HG03175 (cell line): ENCODE data around the gene RHOF.
"Not testable (repeated sequence)": the region's sequence is repeated elsewhere in the genome, so short reads cannot be mapped to it uniquely, and the experiment has no call there.

Experiments
- ATAC-seq: cut with Tn5 transposase; IDR thresholded peaks from one replicate; pipeline ENCODE4 v1.9.1; 2021; ENCODE audit warnings: mild to moderate bottlenecking, moderate library complexity; ENCODE audit not compliant: unreplicated experiment

Gene RHOF

GRCh38 chr12:121776190-121777098 is 17.0 kb downstream of the RHOF start:
- no peak for ATAC-seq

GRCh38 chr12:121775501-121775900 is 18.0 kb downstream of the RHOF start:
- no peak for ATAC-seq

GRCh38 chr12:121774968-121775474 is 18.5 kb downstream of the RHOF start:
- ATAC-seq = no peak

- peak; percentile 79 for ATAC-seq
Measured at GRCh38 chr12:121773011-121773777, 20.3 kb downstream of the RHOF start.

- ATAC-seq = no peak
Measured at GRCh38 chr12:121770813-121771625, 22.5 kb downstream of the RHOF start.

GRCh38 chr12:121770388-121770787 is 23.1 kb downstream of the RHOF start:
- ATAC-seq = no peak

GRCh38 chr12:121769831-121770301 is 23.6 kb downstream of the RHOF start:
- no peak for ATAC-seq

GRCh38 chr12:121769297-121769830 is 24.1 kb downstream of the RHOF start:
- ATAC-seq = no peak

- no peak for ATAC-seq
Measured at GRCh38 chr12:121767525-121768016, 25.9 kb downstream of the RHOF start.

GRCh38 chr12:121766290-121767039 is 27.0 kb downstream of the RHOF start:
- ATAC-seq = no peak

- no peak for ATAC-seq
Measured at GRCh38 chr12:121765573-121765972, 27.9 kb downstream of the RHOF start.

- no peak for ATAC-seq
Measured at GRCh38 chr12:121764808-121765207, 28.7 kb downstream of the RHOF start.

GRCh38 chr12:121762269-121762668 is 31.2 kb downstream of the RHOF start:
- ATAC-seq = no peak

- not testable (repeated sequence) for ATAC-seq
Measured at GRCh38 chr12:121758536-121758935, 35.0 kb downstream of the RHOF start.

GRCh38 chr12:121755591-121755990 is 37.9 kb downstream of the RHOF start:
- ATAC-seq = no peak

- ATAC-seq = no peak
Measured at GRCh38 chr12:121754836-121755235, 38.7 kb downstream of the RHOF start.

- ATAC-seq = no peak
Measured at GRCh38 chr12:121753844-121754264, 39.6 kb downstream of the RHOF start.

GRCh38 chr12:121751749-121752351 is 41.6 kb downstream of the RHOF start:
- no peak for ATAC-seq

GRCh38 chr12:121751034-121751433 is 42.5 kb downstream of the RHOF start:
- no peak for ATAC-seq
